HCT116 (cell line): ENCODE data around the gene CNST. TPM values are rescaled to one million over a fixed set of nuclear protein-coding genes. Genes with fewer than 3 reads are reported as not detected.

Experiments used
- ATAC-seq: fragments of 200-7000 bp; cut with Tn5 transposase; 2 replicates; pipeline ENCODE4 v1.9.1; 2020; ENCODE audit warnings: mild to moderate bottlenecking, moderate library complexity
- BruUV-seq: library from RNA; stranded (reverse); fragments of 400-500 nt; replicated peaks from 2 replicates; lab custom pipeline; 2021; lab: Mats Ljungman, UMichigan
- CTCF ChIA-PET: fragments of 300-600 bp; sonication (Branson Sonifier 250); formaldehyde crosslinking; loops from one replicate; lab custom pipeline; 2021; ENCODE audit warnings: antibody characterized with exemption; lab: Charles Lee
- POLR2A ChIA-PET: fragments of 300-600, 350-600 bp; sonication (Branson Sonifier 250); formaldehyde crosslinking; loops from one replicate; lab custom pipeline; 2021; ENCODE audit warnings: antibody characterized with exemption; lab: Charles Lee
- RAD21 ChIA-PET, 2 experiments: fragments of 300-600 bp; sonication (Branson Sonifier 250); formaldehyde crosslinking; loops; one replicate each; lab custom pipeline; 2023; ENCODE audit warnings: low total read pairs in 2 of 2; ENCODE audit not compliant: uncharacterized antibody in 2 of 2, unreplicated experiment in 2 of 2, low non-redundant PET in 1 of 2; lab: Charles Lee
- DNase-seq: peaks from one replicate; pipeline ENCODE4 v3.0.0-alpha.2; 2010; ENCODE audit warnings: low read depth, low spot score
- H2AFZ ChIP-seq: fragments of 200-600 bp; shearing (Covaris generic), sonication (generic); 2 replicates; pipeline ENCODE4 v1.6.1; 2017; ENCODE audit warnings: low read depth, mixed run types, mixed read lengths, antibody characterized with exemption, low read length; ENCODE audit not compliant: poor library complexity, severe bottlenecking
- H3K27ac ChIP-seq: 2 replicates; pipeline ENCODE4 v1.5.1; 2012; ENCODE audit warnings: low read depth, low read length
- H3K27me3 ChIP-seq: fragments of 200-600 bp; sonication (generic); 2 replicates; pipeline ENCODE4 v1.6.1; 2016; ENCODE audit warnings: mixed run types, low read length, mixed read lengths; ENCODE audit not compliant: insufficient read depth
- H3K36me3 ChIP-seq, 2 experiments: fragments of 200-500 bp in 1 of 2; fragments of 200-600 bp in 1 of 2; sonication (Bioruptor generic) in 1 of 2; sonication (generic) in 1 of 2; 2 replicates each; pipeline versions ENCODE4 v1.5.1 to v1.6.1; 2014 to 2016; ENCODE audit warnings: low read length in 2 of 2, inconsistent platforms in 1 of 2, mixed read lengths in 1 of 2, mixed run types in 1 of 2; ENCODE audit not compliant: insufficient read depth in 2 of 2, control insufficient read depth in 1 of 2
- H3K4me1 ChIP-seq, 2 experiments: fragments of 200-600 bp in 1 of 2; sonication (generic) in 1 of 2; 2 replicates each; pipeline versions ENCODE4 v1.5.1 to v1.6.1; 2012 to 2017; ENCODE audit warnings: low read length in 2 of 2, inconsistent platforms in 1 of 2, mild to moderate bottlenecking in 1 of 2, mixed read lengths in 1 of 2, mixed run types in 1 of 2, moderate library complexity in 1 of 2; ENCODE audit not compliant: insufficient read depth in 2 of 2, control insufficient read depth in 1 of 2
- H3K4me2 ChIP-seq: fragments of 200-600 bp; sonication (generic); 2 replicates; pipeline ENCODE4 v1.6.1; 2017; ENCODE audit warnings: mixed run types, low read length, mixed read lengths
- H3K4me3 ChIP-seq, 2 experiments: fragments of 200-600 bp in 1 of 2; sonication (generic) in 1 of 2; replicated peaks in 1 of 2; 2 replicates each; pipeline ENCODE4 v1.5.1; 2011 to 2016; ENCODE audit warnings: low read length in 2 of 2, control low read depth in 1 of 2, low read depth in 1 of 2, mild to moderate bottlenecking in 1 of 2, mixed read lengths in 1 of 2, mixed run types in 1 of 2
- H3K79me2 ChIP-seq: fragments of 200-600 bp; sonication (generic); 2 replicates; pipeline ENCODE4 v1.6.1; 2017; ENCODE audit warnings: mild to moderate bottlenecking, mixed run types, low read length, moderate library complexity, mixed read lengths; ENCODE audit not compliant: insufficient read depth
- H3K9ac ChIP-seq: fragments of 200-600 bp; sonication (generic); 2 replicates; pipeline ENCODE4 v1.6.1; 2016; ENCODE audit warnings: low read length, mixed read lengths
- H3K9me2 ChIP-seq: fragments of 200-600 bp; sonication (generic), shearing (Covaris generic); 2 replicates; pipeline ENCODE4 v1.6.1; 2017; ENCODE audit warnings: mixed run types, mild to moderate bottlenecking, moderate library complexity; ENCODE audit not compliant: insufficient read depth
- H3K9me3 ChIP-seq, 2 experiments: fragments of 200-500 bp in 1 of 2; fragments of 200-600 bp in 1 of 2; sonication (Bioruptor generic) in 1 of 2; sonication (generic) in 1 of 2; 2 replicates each; pipeline ENCODE4 v1.6.1; 2014 to 2017; ENCODE audit warnings: low read length in 2 of 2, mixed read lengths in 2 of 2, inconsistent platforms in 1 of 2, low read depth in 1 of 2, mild to moderate bottlenecking in 1 of 2, mixed run types in 1 of 2, moderate library complexity in 1 of 2; ENCODE audit not compliant: control insufficient read depth in 1 of 2, insufficient read depth in 1 of 2
- H4K20me1 ChIP-seq: fragments of 200-600 bp; sonication (generic), shearing (Covaris generic); 2 replicates; pipeline ENCODE4 v1.6.1; 2017; ENCODE audit warnings: mixed run types, mild to moderate bottlenecking, moderate library complexity; ENCODE audit not compliant: insufficient read depth
- CBX3 ChIP-seq: IDR thresholded peaks from 2 replicates; pipeline ENCODE4 v1.6.1; 2012; ENCODE audit warnings: low read depth
- EZH2phosphoT487 ChIP-seq: fragments of 200-600 bp; IDR thresholded peaks from 2 replicates; pipeline ENCODE4 v1.6.1; 2018; ENCODE audit warnings: antibody characterized with exemption, borderline replicate concordance
- POLR2A ChIP-seq: IDR thresholded peaks from 2 replicates; pipeline ENCODE4 v1.7.0; 2011; ENCODE audit warnings: borderline replicate concordance; ENCODE audit not compliant: insufficient read depth, insufficient read length; ENCODE audit errors: extremely low read depth
- POLR2AphosphoS5 ChIP-seq: IDR thresholded peaks from 2 replicates; pipeline ENCODE4 v1.6.1; 2011; ENCODE audit warnings: mild to moderate bottlenecking, low read depth, low read length, moderate library complexity
- SRF ChIP-seq: IDR thresholded peaks from 2 replicates; pipeline ENCODE4 v1.6.1; 2012; ENCODE audit warnings: low read depth
- YY1 ChIP-seq: IDR thresholded peaks from 2 replicates; pipeline ENCODE4 v1.6.1; 2011; ENCODE audit warnings: low read length, low read depth, moderate library complexity, mild to moderate bottlenecking; ENCODE audit not compliant: insufficient replicate concordance; ENCODE audit errors: extremely low read depth
- intact Hi-C: fragments of 100-400 bp; cut with micrococcal nuclease; formaldehyde crosslinking; loops from 2 replicates; pipeline ENCODE4 v1.10.0; 2022
- total RNA-seq: library from RNA; stranded (reverse); gene quantifications from one replicate; pipeline ENCODE4 v1.2.1, GENCODE V29; 2021; ENCODE audit not compliant: unreplicated experiment
- TF ChIP-seq, protein P1 (sequence below): IDR thresholded peaks from 2 replicates; pipeline ENCODE4 v1.6.1; 2011; ENCODE audit warnings: mild to moderate bottlenecking, low read length, moderate library complexity; ENCODE audit not compliant: insufficient replicate concordance; ENCODE audit errors: extremely low read depth
- TF ChIP-seq, protein P2 (sequence below), 3 experiments: fragments of 200-600 bp in 1 of 3; sonication (generic) in 1 of 3; IDR thresholded peaks in 2 of 3; conservative IDR thresholded peaks in 1 of 3; 2 replicates each; pipeline ENCODE4 v1.5.1; 2012 to 2017; ENCODE audit warnings: low read depth in 2 of 3, low read length in 2 of 3, antibody characterized with exemption in 1 of 3, borderline replicate concordance in 1 of 3, control low read depth in 1 of 3, mild to moderate bottlenecking in 1 of 3, mixed read lengths in 1 of 3, mixed run types in 1 of 3, moderate library complexity in 1 of 3; ENCODE audit not compliant: insufficient read depth in 1 of 3

Gene CNST
- total RNA-seq, 1 experiment from 2014 or later = 13.5 TPM

DNA sequence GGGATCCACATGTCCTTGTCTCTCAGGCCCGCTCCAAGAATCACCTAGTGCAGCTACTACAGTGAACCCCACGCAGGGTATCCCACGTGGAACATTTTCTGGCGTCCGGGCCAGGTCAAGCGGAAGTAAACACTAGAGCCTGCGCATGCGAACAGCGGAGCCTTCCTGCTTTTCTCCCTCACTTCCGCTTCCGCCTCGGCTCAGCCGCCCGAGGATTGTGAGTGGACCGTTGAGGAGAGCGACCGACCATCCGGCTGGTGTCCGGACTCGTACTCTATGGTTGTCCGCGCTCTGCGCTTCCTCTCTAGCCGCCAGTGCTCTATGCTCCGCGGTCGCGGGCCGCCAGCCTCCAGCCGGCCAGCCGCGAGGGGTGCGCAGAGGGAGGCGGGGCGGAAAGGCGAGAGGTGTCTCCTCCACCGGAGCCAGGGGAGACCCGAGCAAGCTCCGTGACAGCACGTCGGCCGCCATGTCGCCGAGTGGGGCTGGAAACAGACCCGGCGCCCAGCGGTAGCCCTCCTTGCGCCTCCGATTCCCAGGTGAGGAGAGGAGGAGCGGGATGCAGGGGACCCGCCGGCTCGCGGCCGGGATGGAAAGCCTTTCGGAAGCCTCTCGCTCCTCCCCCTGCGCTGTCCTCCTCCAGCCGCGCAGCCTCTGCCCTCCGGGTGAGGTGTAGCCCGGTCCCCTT, at the start of gene CNST, which contains the start of gene TFB2M (continued):
- TF ChIP-seq, protein P1, sequence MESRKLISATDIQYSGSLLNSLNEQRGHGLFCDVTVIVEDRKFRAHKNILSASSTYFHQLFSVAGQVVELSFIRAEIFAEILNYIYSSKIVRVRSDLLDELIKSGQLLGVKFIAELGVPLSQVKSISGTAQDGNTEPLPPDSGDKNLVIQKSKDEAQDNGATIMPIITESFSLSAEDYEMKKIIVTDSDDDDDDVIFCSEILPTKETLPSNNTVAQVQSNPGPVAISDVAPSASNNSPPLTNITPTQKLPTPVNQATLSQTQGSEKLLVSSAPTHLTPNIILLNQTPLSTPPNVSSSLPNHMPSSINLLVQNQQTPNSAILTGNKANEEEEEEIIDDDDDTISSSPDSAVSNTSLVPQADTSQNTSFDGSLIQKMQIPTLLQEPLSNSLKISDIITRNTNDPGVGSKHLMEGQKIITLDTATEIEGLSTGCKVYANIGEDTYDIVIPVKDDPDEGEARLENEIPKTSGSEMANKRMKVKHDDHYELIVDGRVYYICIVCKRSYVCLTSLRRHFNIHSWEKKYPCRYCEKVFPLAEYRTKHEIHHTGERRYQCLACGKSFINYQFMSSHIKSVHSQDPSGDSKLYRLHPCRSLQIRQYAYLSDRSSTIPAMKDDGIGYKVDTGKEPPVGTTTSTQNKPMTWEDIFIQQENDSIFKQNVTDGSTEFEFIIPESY = peak; percentile 32
- peak; percentile 58; the same call in 1 of the 2 replicates for TF ChIP-seq CBX3
- TF ChIP-seq EZH2phosphoT487 = no peak
- TF ChIP-seq SRF = no peak
- TF ChIP-seq POLR2AphosphoS5 = peak; percentile 79
- TF ChIP-seq POLR2A = peak; percentile 43
- TF ChIP-seq, all 23 proteins: peak for 9

DNA sequence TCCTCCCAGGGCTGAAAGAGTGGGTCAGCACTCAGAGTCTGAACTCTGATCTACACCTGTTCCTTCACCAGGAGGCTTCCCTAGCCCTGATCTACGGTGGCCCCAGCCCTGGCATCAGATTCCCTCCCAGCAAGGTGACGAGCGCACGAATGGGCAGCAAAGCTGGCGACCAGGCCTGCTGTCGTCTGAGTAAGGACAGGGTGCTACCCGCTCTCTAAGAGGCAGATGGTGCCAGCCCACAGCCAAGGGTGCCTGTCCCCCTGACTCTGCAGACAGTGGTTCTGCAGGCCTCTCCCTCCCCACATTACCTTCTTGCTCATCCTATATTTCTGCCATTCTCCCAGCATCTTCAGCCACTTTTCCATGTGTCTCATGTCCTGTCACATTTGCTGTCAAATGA, 48.9 kb upstream of the CNST start:
- no TSS peak for BruUV-seq
- H3K9ac ChIP-seq = no peak overlapping the region
- no peaks in the 10 kb centered on the region for H3K79me2 ChIP-seq
- H3K4me1 ChIP-seq = no peaks in the 10 kb centered on the region
- no peaks in the 10 kb centered on the region for H3K9me2 ChIP-seq
- H2AFZ ChIP-seq = no peak overlapping the region
- CTCF ChIA-PET = no interaction called here
- H4K20me1 ChIP-seq = no peaks in the 10 kb centered on the region
- no peak overlapping the region for H3K4me3 ChIP-seq
- no peaks in the 10 kb centered on the region for H3K27me3 ChIP-seq
- no peaks in the 10 kb centered on the region for H3K36me3 ChIP-seq
- RAD21 ChIA-PET = no interaction called here
- TF ChIP-seq, protein P2, sequence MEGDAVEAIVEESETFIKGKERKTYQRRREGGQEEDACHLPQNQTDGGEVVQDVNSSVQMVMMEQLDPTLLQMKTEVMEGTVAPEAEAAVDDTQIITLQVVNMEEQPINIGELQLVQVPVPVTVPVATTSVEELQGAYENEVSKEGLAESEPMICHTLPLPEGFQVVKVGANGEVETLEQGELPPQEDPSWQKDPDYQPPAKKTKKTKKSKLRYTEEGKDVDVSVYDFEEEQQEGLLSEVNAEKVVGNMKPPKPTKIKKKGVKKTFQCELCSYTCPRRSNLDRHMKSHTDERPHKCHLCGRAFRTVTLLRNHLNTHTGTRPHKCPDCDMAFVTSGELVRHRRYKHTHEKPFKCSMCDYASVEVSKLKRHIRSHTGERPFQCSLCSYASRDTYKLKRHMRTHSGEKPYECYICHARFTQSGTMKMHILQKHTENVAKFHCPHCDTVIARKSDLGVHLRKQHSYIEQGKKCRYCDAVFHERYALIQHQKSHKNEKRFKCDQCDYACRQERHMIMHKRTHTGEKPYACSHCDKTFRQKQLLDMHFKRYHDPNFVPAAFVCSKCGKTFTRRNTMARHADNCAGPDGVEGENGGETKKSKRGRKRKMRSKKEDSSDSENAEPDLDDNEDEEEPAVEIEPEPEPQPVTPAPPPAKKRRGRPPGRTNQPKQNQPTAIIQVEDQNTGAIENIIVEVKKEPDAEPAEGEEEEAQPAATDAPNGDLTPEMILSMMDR (IDR thresholded peaks at IDR 0.05 in 2 of 3, conservative IDR thresholded peaks at IDR 0.05 in 1 of 3; ENCODE audit: borderline replicate concordance in 1 of 3, insufficient read depth in 1 of 3, low read depth in 2 of 3, low read length in 2 of 3) = no peak
- no peak for TF ChIP-seq EZH2phosphoT487
- TF ChIP-seq YY1 = no peak
- no peak for DNase-seq
- no peak overlapping the region for H3K27ac ChIP-seq
- no peak overlapping the region for H3K4me2 ChIP-seq
- ATAC-seq = no peak
- intact Hi-C loops = no loop called here
- POLR2A ChIA-PET = no interaction called here
- H3K9me3 ChIP-seq = peaks cover 14 to 17% of the 10 kb centered on the region in 2 experiments; a peak in 2 of 4 replicates
